GM12878 (cell line): ENCODE data around the gene CHMP4B. TPM values are rescaled to one million over a fixed set of nuclear protein-coding genes. Genes with fewer than 3 reads are reported as not detected.

ENCODE experiments used
- ATAC-seq: fragments of 200-7000 bp; cut with Tn5 transposase; 3 replicates; pipeline ENCODE4 v1.9.1; 2020; ENCODE audit warnings: mild to moderate bottlenecking, moderate library complexity
- BruUV-seq: library from RNA; stranded (reverse); fragments of 400-500 nt; replicated peaks from 2 replicates; lab custom pipeline; 2021; lab: Mats Ljungman, UMichigan
- CTCF ChIA-PET: fragments of 300-600 bp; sonication (Branson Sonifier 250); formaldehyde crosslinking; extraction: SDS; loops from one replicate; lab custom pipeline; 2021; ENCODE audit warnings: inconsistent platforms; lab: Yijun Ruan, JAX
- POLR2A ChIA-PET: fragments of 350-600 bp; formaldehyde crosslinking; extraction: SDS; loops from one replicate; lab custom pipeline; 2021; ENCODE audit warnings: inconsistent platforms; lab: Charles Lee
- RAD21 ChIA-PET: fragments of 300-600 bp; sonication (Branson Sonifier 250); formaldehyde crosslinking; loops from one replicate; lab custom pipeline; 2023; ENCODE audit warnings: antibody characterized with exemption; ENCODE audit not compliant: unreplicated experiment; lab: Charles Lee
- SMC1A ChIA-PET: fragments of 300-600 bp; sonication (Branson Sonifier 250); formaldehyde crosslinking; loops from one replicate; lab custom pipeline; 2023; ENCODE audit not compliant: unreplicated experiment, uncharacterized antibody; lab: Charles Lee
- DNase-seq: peaks from one replicate; pipeline ENCODE4 v3.0.0-alpha.2; 2011; ENCODE audit warnings: low read depth, low spot score
- FAIRE-seq: peaks from 3 replicates; lab custom pipeline; 2011; peaks lifted over from hg19 to GRCh38; lab: Jason Lieb, UNC
- H2AFZ ChIP-seq: 2 replicates; pipeline ENCODE4 v1.6.0; 2011; ENCODE audit warnings: low read depth, low read length, control low read depth; ENCODE audit not compliant: control insufficient read depth
- H3K27ac ChIP-seq: 2 replicates; pipeline ENCODE4 v1.5.1; 2011; ENCODE audit warnings: control low read depth; ENCODE audit not compliant: control insufficient read depth, insufficient read depth
- H3K27me3 ChIP-seq, 2 experiments: replicated peaks in 1 of 2; 2 replicates each; pipeline versions ENCODE4 v1.6.0 to v1.6.1; 2011; ENCODE audit warnings: low read length in 1 of 2; ENCODE audit not compliant: control insufficient read depth in 2 of 2, insufficient read depth in 2 of 2
- H3K36me3 ChIP-seq, 2 experiments: 2 replicates each; pipeline ENCODE4 v1.5.1; 2011; ENCODE audit warnings: low read length in 1 of 2; ENCODE audit not compliant: control insufficient read depth in 2 of 2, insufficient read depth in 2 of 2
- H3K4me1 ChIP-seq: 2 replicates; pipeline ENCODE4 v1.6.1; 2011; ENCODE audit warnings: mild to moderate bottlenecking, low read length, moderate library complexity, mixed read lengths; ENCODE audit not compliant: control insufficient read depth, insufficient read depth
- H3K4me2 ChIP-seq: 2 replicates; pipeline ENCODE4 v1.6.0; 2011; ENCODE audit warnings: control low read depth; ENCODE audit not compliant: control insufficient read depth, insufficient read depth
- H3K4me3 ChIP-seq: fragments of 200-600 bp; sonication (generic); 2 replicates; pipeline ENCODE4 v1.5.1; 2016
- H3K79me2 ChIP-seq: 2 replicates; pipeline ENCODE4 v1.6.0; 2011; ENCODE audit warnings: low read length; ENCODE audit not compliant: control insufficient read depth, insufficient read depth
- H3K9ac ChIP-seq: 2 replicates; pipeline ENCODE4 v1.8.0; 2011; ENCODE audit warnings: low read length, control low read depth, mixed read lengths; ENCODE audit not compliant: control insufficient read depth, insufficient read depth
- H3K9me3 ChIP-seq: replicated peaks from 3 replicates; pipeline ENCODE4 v1.5.1; 2011; ENCODE audit warnings: mild to moderate bottlenecking, low read length; ENCODE audit not compliant: control insufficient read depth, insufficient read depth
- H4K20me1 ChIP-seq: 2 replicates; pipeline ENCODE4 v1.6.0; 2011; ENCODE audit not compliant: control insufficient read depth, insufficient read depth
- ATF7 ChIP-seq: fragments of 450-650 bp; IDR thresholded peaks from 2 replicates; pipeline ENCODE4 v1.6.1; 2016; ENCODE audit warnings: low read depth, mild to moderate bottlenecking
- BHLHE40 ChIP-seq, 2 experiments: fragments of 450-650 bp in 1 of 2; IDR thresholded peaks; 2 replicates each; pipeline ENCODE4 v1.6.1; 2011 to 2017; ENCODE audit warnings: low read depth in 2 of 2, borderline replicate concordance in 1 of 2, improper control_type of control experiment in 1 of 2, low read length in 1 of 2, mild to moderate bottlenecking in 1 of 2
- EED ChIP-seq: sonication (generic); IDR thresholded peaks from 2 replicates; pipeline ENCODE4 v1.6.1; 2016; ENCODE audit warnings: antibody characterized with exemption, low read depth
- MYC ChIP-seq: IDR thresholded peaks from 2 replicates; pipeline ENCODE4 v1.6.1; 2011; ENCODE audit warnings: mild to moderate bottlenecking, low read length, moderate library complexity, inconsistent platforms; ENCODE audit not compliant: insufficient read depth, insufficient replicate concordance, insufficient read length, severe bottlenecking
- SP1 ChIP-seq: IDR thresholded peaks from one replicate; pipeline ENCODE4 v1.6.1; 2011; ENCODE audit warnings: low read depth, low read length
- SUZ12 ChIP-seq: fragments of 200-600 bp; sonication (generic); IDR thresholded peaks from one replicate; pipeline ENCODE4 v1.6.1; 2018; ENCODE audit warnings: antibody characterized with exemption, mild to moderate bottlenecking; ENCODE audit not compliant: unreplicated experiment
- TAF1 ChIP-seq: IDR thresholded peaks from 2 replicates; pipeline ENCODE4 v1.6.1; 2011; ENCODE audit warnings: mild to moderate bottlenecking, low read depth, low read length, borderline replicate concordance
- YY1 ChIP-seq: IDR thresholded peaks from 2 replicates; pipeline ENCODE4 v1.6.1; 2011; ENCODE audit warnings: low read depth, mild to moderate bottlenecking, low read length
- ZBED1 ChIP-seq: IDR thresholded peaks from 2 replicates; pipeline ENCODE4 v1.6.1; 2016; ENCODE audit warnings: borderline replicate concordance
- ZBTB11 ChIP-seq: fragments of 450-650 bp; formaldehyde crosslinking; IDR thresholded peaks from 2 replicates; pipeline ENCODE4 v1.5.0; 2022; ENCODE audit warnings: mild to moderate bottlenecking, missing genetic modification characterization
- ZBTB33 ChIP-seq: fragments of 450-650 bp; IDR thresholded peaks from 2 replicates; pipeline ENCODE4 v1.6.1; 2017; ENCODE audit warnings: mild to moderate bottlenecking
- ZNF384 ChIP-seq: IDR thresholded peaks from 2 replicates; pipeline ENCODE4 v1.6.1; 2012; ENCODE audit warnings: low read depth, mild to moderate bottlenecking, low read length, improper control_type of control experiment, borderline replicate concordance
- WGBS: methylation state at CpG from one replicate; pipeline ENCODE4 v1.1.6; 2016; ENCODE audit warnings: low lambda C conversion rate; ENCODE audit not compliant: insufficient replicate concordance, insufficient coverage; ENCODE audit errors: missing lambda C conversion rate; 5-methylcytosine and 5-hydroxymethylcytosine counted together
- in situ Hi-C: fragments of 300-500 bp; cut with MboI; formaldehyde crosslinking; loops from 9 replicates; pipeline ENCODE4 v1.14.3; 2018; ENCODE audit warnings: mixed read lengths
- intact Hi-C: fragments of 100-400 bp; cut with micrococcal nuclease; formaldehyde crosslinking; loops from one replicate; pipeline ENCODE4 v1.14.2; 2022; ENCODE audit not compliant: unreplicated experiment
- polyA plus RNA-seq, 11 experiments: library from polyadenylated mRNA; depleted of rRNA in 4 of 11; unstranded in 6 of 11; stranded (reverse) in 5 of 11; fragments of >200 nt; fragmentation: Nextera tagmentation in 4 of 11; fragmentation: Illumina TruSeq in 1 of 11; extraction: Ambion mirVana in 4 of 11; extraction: Trizol in 1 of 11; gene quantifications; 1 replicate in 1 of 11; 2 replicates in 10 of 11; pipeline versions ENCODE4 v1.2.1 to v1.2.3, GENCODE V29; 2011 to 2016; ENCODE audit warnings: inconsistent platforms in 2 of 11, missing spikeins in 2 of 11, low read depth in 1 of 11
- total RNA-seq, 4 experiments: library from RNA; depleted of rRNA in 3 of 4; stranded (reverse); fragments of >200 nt in 3 of 4; fragmentation: Illumina TruSeq in 1 of 4; extraction: Trizol in 1 of 4; gene quantifications; 2 replicates each; pipeline versions ENCODE4 v1.2.1 to v1.2.3, GENCODE V29; 2013 to 2021

Gene CHMP4B
- total and polyA plus RNA-seq, 10 of the 15 experiments (the other 5 are each of a cell fraction or from before 2014, with no cell fraction given): 4.2 to 118 (median 49.6) TPM

- Histone ChIP-seq H3K9ac (no peak overlapping the region), H4K20me1 (peaks cover 4% of the 10 kb centered on the region; the same call in 1 of the 2 replicates), H3K36me3 (peaks cover 0 to 8% of the 10 kb centered on the region in 2 experiments; a peak in 1 of 4 replicates), H3K27ac (no peak overlapping the region), H3K4me1 (peaks cover 4% of the 10 kb centered on the region; the same call in 1 of the 2 replicates), H3K4me3 (peak overlapping the region; percentile 97; the same call in 1 of the 2 replicates), H3K9me3 (no peaks in the 10 kb centered on the region), H2AFZ (no peak overlapping the region), H3K27me3 (no peaks in the 10 kb centered on the region), H3K79me2 (peaks cover 74% of the 10 kb centered on the region), H3K4me2 (peak overlapping the region; percentile 65)
- CTCF ChIA-PET: interaction anchor here (0.9 to 1.1 kb wide), 3 partner anchors 22 to 255 kb away, joined by 3 to 5 read pairs (median 3); no protein-coding TSS in a partner anchor
- RAD21 ChIA-PET: interaction anchor here (1.1 kb wide), 1 partner anchor 29 kb away, joined by 3 read pairs; no protein-coding TSS in a partner anchor
- DNase-seq: no peak
- 64% methylated on average over 5 of the region's 5 CpGs for WGBS
- intact Hi-C loops (loop anchor here (5.0 kb wide), 1 partner anchor 82 kb away; the partner anchor contains the start of gene ZNF341), in situ Hi-C loops (no loop called here)
- SMC1A ChIA-PET: interaction anchor here (0.9 to 6.3 kb wide), 9 partner anchors 8 to 254 kb away, joined by 3 to 26 read pairs (median 4); partner anchors contain the start of gene PXMP4
- FAIRE-seq: no peak
- POLR2A ChIA-PET: interaction anchor here (0.5 to 1.3 kb wide), 3 partner anchors 15 to 298 kb away, joined by 3 to 5 read pairs (median 4); partner anchors contain the start of gene EIF2S2
- no TSS peak for BruUV-seq
- ATAC-seq: no peak
- no peak for TF ChIP-seq ZBED1
- TF ChIP-seq SUZ12: no peak
- TF ChIP-seq EED: no peak
- no peak for TF ChIP-seq YY1
- no peak for TF ChIP-seq ZBTB11 (CRISPR knock-in tag)
- TF ChIP-seq ZNF384: no peak
- TF ChIP-seq ZBTB33: no peak
- no peak for TF ChIP-seq BHLHE40 (IDR thresholded peaks at IDR 0.05; ENCODE audit: borderline replicate concordance in 1 of 2, low read depth in 2 of 2, low read length in 1 of 2)
- no peak for TF ChIP-seq MYC
- no peak for TF ChIP-seq TAF1
- TF ChIP-seq SP1: no peak
- no peak for TF ChIP-seq ATF7
These were observed 3.1 kb downstream of the CHMP4B start for GRCh38 chr20:33814238-33814712.
